K562 (cell line): Measurements from ENCODE around the gene ZNF37A. TPM values are rescaled to one million over a fixed set of nuclear protein-coding genes. Genes with fewer than 3 reads are reported as not detected.

Experiments used
- ATAC-seq: fragments of 200-7000 bp; cut with Tn5 transposase; 3 replicates; pipeline ENCODE4 v1.9.1; 2020; ENCODE audit warnings: moderate library complexity
- Bru-seq: library from RNA; stranded (reverse); fragments of 400-500 nt; gene quantifications from one replicate; lab custom pipeline; 2021; lab: Mats Ljungman, UMichigan
- BruChase-seq, 2 experiments: library from RNA; stranded (reverse); fragments of 400-500 nt; gene quantifications; one replicate each; lab custom pipeline; 2021; lab: Mats Ljungman, UMichigan
- BruUV-seq: library from RNA; stranded (reverse); fragments of 400-500 nt; replicated peaks from 2 replicates; lab custom pipeline; 2021; lab: Mats Ljungman, UMichigan
- CTCF ChIA-PET: fragments of 300-600 bp; formaldehyde crosslinking; extraction: SDS; loops from one replicate; lab custom pipeline; 2021; ENCODE audit warnings: low intra/inter-chr PET ratio; lab: Yijun Ruan, JAX
- POLR2A ChIA-PET: fragments of 300-600, 350-650 bp; sonication (Branson Sonifier 250); formaldehyde crosslinking; extraction: SDS; loops from one replicate; lab custom pipeline; 2021; ENCODE audit warnings: antibody characterized with exemption, inconsistent platforms; lab: Yijun Ruan, JAX
- DNase-seq, 4 experiments: peaks; one replicate each; pipeline versions ENCODE4 v3.0.0 to v3.0.0-alpha.2; 2011 to 2018; ENCODE audit warnings: low spot score in 3 of 4, mixed read lengths in 3 of 4; ENCODE audit errors: extremely low read depth in 1 of 4
- FAIRE-seq: peaks from 2 replicates; lab custom pipeline; 2011; peaks lifted over from hg19 to GRCh38; lab: Jason Lieb, UNC
- H2AFZ ChIP-seq: 2 replicates; pipeline ENCODE4 v1.6.0; 2011; ENCODE audit warnings: low read depth, low read length, control low read depth, inconsistent platforms
- H3K27ac ChIP-seq: fragments of 200-600 bp; 3 replicates; pipeline ENCODE4 v1.8.0; 2011; ENCODE audit warnings: low read depth, mild to moderate bottlenecking, control low read depth, inconsistent platforms, low read length, moderate library complexity, mixed read lengths; ENCODE audit errors: extremely low read depth
- H3K27me3 ChIP-seq, 2 experiments: fragments of 300-600 bp in 1 of 2; 2 replicates in 1 of 2; 3 replicates in 1 of 2; pipeline versions ENCODE4 v1.6.0 to v1.8.0; 2011; ENCODE audit warnings: inconsistent platforms in 2 of 2, low read length in 2 of 2, mild to moderate bottlenecking in 1 of 2, mixed read lengths in 1 of 2, moderate library complexity in 1 of 2; ENCODE audit not compliant: control insufficient read depth in 2 of 2, insufficient read depth in 2 of 2
- H3K36me3 ChIP-seq: fragments of 300-600 bp; 3 replicates; pipeline ENCODE4 v1.8.0; 2011; ENCODE audit warnings: mild to moderate bottlenecking, low read length, inconsistent platforms; ENCODE audit not compliant: control insufficient read depth, insufficient read depth
- H3K4me1 ChIP-seq, 2 experiments: fragments of 200-600 bp in 1 of 2; replicated peaks in 1 of 2; 2 replicates in 1 of 2; 3 replicates in 1 of 2; pipeline versions ENCODE4 v1.5.1 to v1.8.0; 2011; ENCODE audit warnings: inconsistent platforms in 2 of 2, low read length in 2 of 2, mild to moderate bottlenecking in 1 of 2, mixed read lengths in 1 of 2, moderate library complexity in 1 of 2; ENCODE audit not compliant: control insufficient read depth in 2 of 2, insufficient read depth in 2 of 2
- H3K4me2 ChIP-seq: 2 replicates; pipeline ENCODE4 v1.6.1; 2011; ENCODE audit warnings: low read length, control low read depth, inconsistent platforms, mixed read lengths; ENCODE audit not compliant: insufficient read depth
- H3K4me3 ChIP-seq: fragments of 200-600 bp; sonication (generic), shearing (Covaris generic); 2 replicates; pipeline ENCODE4 v1.5.1; 2016; ENCODE audit warnings: control low read depth, inconsistent platforms
- H3K79me2 ChIP-seq: fragments of 200-600 bp; 3 replicates; pipeline ENCODE4 v1.8.0; 2011; ENCODE audit warnings: low read length, inconsistent platforms; ENCODE audit not compliant: control insufficient read depth, insufficient read depth
- H3K9ac ChIP-seq, 2 experiments: 2 replicates each; pipeline versions ENCODE4 v1.6.0 to v1.6.1; 2011; ENCODE audit warnings: low read depth in 2 of 2, low read length in 2 of 2, control low read depth in 1 of 2, inconsistent platforms in 1 of 2, mild to moderate bottlenecking in 1 of 2, mixed read lengths in 1 of 2; ENCODE audit not compliant: insufficient read depth in 1 of 2
- H3K9me1 ChIP-seq: one replicate; pipeline ENCODE4 v1.6.0; 2011; ENCODE audit warnings: inconsistent platforms, mild to moderate bottlenecking, low read length, moderate library complexity; ENCODE audit not compliant: control insufficient read depth, insufficient read depth
- H3K9me3 ChIP-seq: replicated peaks from 2 replicates; pipeline ENCODE4 v1.5.1; 2011; ENCODE audit warnings: low read depth, low read length, inconsistent platforms; ENCODE audit not compliant: control insufficient read depth, insufficient read depth
- H4K20me1 ChIP-seq: replicated peaks from 2 replicates; pipeline ENCODE4 v1.6.1; 2011; ENCODE audit warnings: low read length, inconsistent platforms, mixed read lengths; ENCODE audit not compliant: control insufficient read depth, insufficient read depth
- EP300 ChIP-seq: IDR thresholded peaks from 2 replicates; pipeline ENCODE4 v1.6.1; 2012; ENCODE audit warnings: low read length, improper control_type of control experiment
- IFI16 ChIP-seq: fragments of 250-450 bp; sonication (Bioruptor Pico); IDR thresholded peaks from 2 replicates; pipeline ENCODE4 v2.1.2; 2022; ENCODE audit warnings: mild to moderate bottlenecking, inconsistent platforms
- JUN ChIP-seq, 2 experiments: sonication (generic) in 1 of 2; formaldehyde crosslinking in 1 of 2; IDR thresholded peaks; 2 replicates each; pipeline versions ENCODE4 v1.6.1 to v1.8.0; 2012 to 2022; ENCODE audit warnings: borderline replicate concordance in 2 of 2, mild to moderate bottlenecking in 2 of 2, improper control_type of control experiment in 1 of 2, low read depth in 1 of 2, low read length in 1 of 2, missing genetic modification reagents in 1 of 2
- MBD2 ChIP-seq: sonication (generic); IDR thresholded peaks from 2 replicates; pipeline ENCODE4 v1.6.1; 2016; ENCODE audit warnings: low read depth, borderline replicate concordance
- RBBP5 ChIP-seq: fragments of 200-600 bp; sonication (generic); IDR thresholded peaks from 2 replicates; pipeline ENCODE4 v1.6.1; 2012; ENCODE audit warnings: borderline replicate concordance, mild to moderate bottlenecking, low read length, control low read depth, inconsistent platforms; ENCODE audit not compliant: insufficient read depth, poor library complexity, severe bottlenecking
- RBFOX2 ChIP-seq: fragments of 200-400 bp; formaldehyde crosslinking; IDR thresholded peaks from 2 replicates; pipeline ENCODE4 v1.6.1; 2017; ENCODE audit warnings: low read depth, mild to moderate bottlenecking, low read length, moderate library complexity
- TBP ChIP-seq: optimal IDR thresholded peaks from 2 replicates; pipeline ENCODE3; 2011; ENCODE audit warnings: low read depth, low read length, improper control_type of control experiment
- ZNF77 ChIP-seq: fragments of 250-450 bp; sonication (Bioruptor Pico); IDR thresholded peaks from 2 replicates; pipeline ENCODE4 v1.5.0; 2020
- WGBS: fragments of 100-300 bp; shearing (Covaris generic); methylation state at CpG from one replicate; pipeline ENCODE4 v1.1.6; 2016; ENCODE audit warnings: low coverage, mixed read lengths; ENCODE audit not compliant: insufficient coverage; ENCODE audit errors: missing lambda C conversion rate; 5-methylcytosine and 5-hydroxymethylcytosine counted together
- in situ Hi-C: fragments of 300-500 bp; cut with MboI; formaldehyde crosslinking; loops from 4 replicates; pipeline ENCODE4 v1.15.0; 2018; ENCODE audit warnings: inconsistent platforms, mixed read lengths
- intact Hi-C: fragments of 100-400 bp; cut with micrococcal nuclease; formaldehyde crosslinking; loops from 2 replicates; pipeline ENCODE4 v1.14.2; 2022
- long read RNA-seq, 3 experiments: library from polyadenylated mRNA in 2 of 3; library from RNA in 1 of 3; unstranded in 2 of 3; stranded (forward) in 1 of 3; transcript quantifications; one replicate each; pipeline ENCODE4 v2.0.0, GENCODE V29; 2019 to 2022
- polyA minus RNA-seq, 3 experiments: library from RNA; depleted of rRNA, polyadenylated mRNA; stranded (reverse); fragments of >200 nt; gene quantifications; 2 replicates each; pipeline ENCODE4 v1.2.3, GENCODE V29; 2011
- polyA plus RNA-seq, 8 experiments: library from polyadenylated mRNA; depleted of rRNA in 4 of 8; stranded (reverse) in 5 of 8; unstranded in 3 of 8; fragments of >200 nt; fragmentation: Nextera tagmentation in 2 of 8; fragmentation: Illumina TruSeq in 1 of 8; extraction: Ambion mirVana in 2 of 8; extraction: Trizol in 1 of 8; gene quantifications; 2 replicates each; pipeline versions ENCODE4 v1.2.1 to v1.2.3, GENCODE V29; 2011 to 2014; ENCODE audit warnings: inconsistent platforms in 1 of 8, missing spikeins in 1 of 8
- total RNA-seq, 7 experiments: library from RNA; depleted of rRNA in 6 of 7; stranded (reverse); fragments of >200 nt in 6 of 7; fragmentation: Illumina TruSeq in 2 of 7; extraction: Trizol in 2 of 7; gene quantifications; 2 replicates each; pipeline versions ENCODE4 v1.2.1 to v1.2.3, GENCODE V29; 2011 to 2021; ENCODE audit warnings: low replicate concordance in 1 of 7
- TF ChIP-seq, protein P1 (sequence below): fragments of 450-650 bp; IDR thresholded peaks from 2 replicates; pipeline ENCODE4 v1.6.1; 2014; ENCODE audit warnings: low read depth, mild to moderate bottlenecking, moderate library complexity, borderline replicate concordance
- TF ChIP-seq, protein P2 (sequence below): fragments of 250-450 bp; sonication (Bioruptor Pico); IDR thresholded peaks from 2 replicates; pipeline ENCODE4 v1.4.0; 2020; ENCODE audit warnings: mild to moderate bottlenecking

Gene ZNF37A
- total RNA-seq (2011; cell fraction: chromatin; rRNA removed; ENCODE audit: low replicate concordance) = 40.9 and 79.0 TPM in 2 replicates
- 21.8 and 32.2 TPM in 2 replicates for total RNA-seq (2011; cell fraction: nucleolus; rRNA removed)
- 39.2 and 41.9 TPM in 2 replicates for total RNA-seq (2011; cell fraction: nucleoplasm; rRNA removed)
- total RNA-seq (2014; rRNA removed) = 8.7 and 9.4 TPM in 2 replicates
- 16.4 and 17.5 TPM in 2 replicates for total RNA-seq (2014; rRNA removed; fragmentation: Illumina TruSeq; extraction: Trizol)
- total RNA-seq (2015; rRNA removed; fragmentation: Illumina TruSeq; extraction: Trizol) = 13.3 and 14.2 TPM in 2 replicates
- 13.9 and 16.4 TPM in 2 replicates for total RNA-seq (2021)
- 20.3 and 21.6 TPM in 2 replicates for polyA plus RNA-seq (2011; rRNA removed)
- 10.8 and 12.4 TPM in 2 replicates for polyA plus RNA-seq (2011; cell fraction: cytosol; rRNA removed)
- polyA plus RNA-seq (2011; cell fraction: nucleus; rRNA removed) = 40.8 and 56.8 TPM in 2 replicates
- 6.7 and 9.2 TPM in 2 replicates for polyA plus RNA-seq (2012)
- polyA plus RNA-seq (2014; fragmentation: Illumina TruSeq; extraction: Trizol) = 14.4 and 17.4 TPM in 2 replicates
- polyA plus RNA-seq (2014; fragmentation: Nextera tagmentation; extraction: Ambion mirVana) = 1 to 10 TPM; 4.1 to 5.0 TPM
- 14.0 and 19.7 TPM in 2 replicates for polyA plus RNA-seq (2014; rRNA removed)
- 35.4 and 36.2 TPM in 2 replicates for polyA minus RNA-seq (2011; rRNA and poly(A)+ RNA removed)
- polyA minus RNA-seq (2011; cell fraction: cytosol; rRNA and poly(A)+ RNA removed) = 7.0 and 7.9 TPM in 2 replicates
- polyA minus RNA-seq (2011; cell fraction: nucleus; rRNA and poly(A)+ RNA removed) = 19.4 and 33.3 TPM in 2 replicates
- Bru-seq, nascent RNA = percentile 77 among the genes with signal in this experiment
- BruChase-seq, experiment 1, labeled RNA remaining after a 2-hour chase = percentile 83 among the genes with signal in this experiment
- BruChase-seq, experiment 2, labeled RNA remaining after a 6-hour chase = percentile 81 among the genes with signal in this experiment
- long read RNA-seq, experiment 1, full-length matches to known transcripts = 1 of 36 reads
- long read RNA-seq, experiment 1, partial matches to known transcripts = 5 of 36 reads
- long read RNA-seq, experiment 1, other reads (novel, unspliced or antisense) = 30 of 36 reads
- long read RNA-seq, experiment 2, partial matches to known transcripts = 0 of 2 reads
- long read RNA-seq, experiment 2, other reads (novel, unspliced or antisense) = 2 of 2 reads
- long read RNA-seq, experiment 3, partial matches to known transcripts = 1 of 9 reads
- long read RNA-seq, experiment 3, other reads (novel, unspliced or antisense) = 8 of 9 reads

DNA sequence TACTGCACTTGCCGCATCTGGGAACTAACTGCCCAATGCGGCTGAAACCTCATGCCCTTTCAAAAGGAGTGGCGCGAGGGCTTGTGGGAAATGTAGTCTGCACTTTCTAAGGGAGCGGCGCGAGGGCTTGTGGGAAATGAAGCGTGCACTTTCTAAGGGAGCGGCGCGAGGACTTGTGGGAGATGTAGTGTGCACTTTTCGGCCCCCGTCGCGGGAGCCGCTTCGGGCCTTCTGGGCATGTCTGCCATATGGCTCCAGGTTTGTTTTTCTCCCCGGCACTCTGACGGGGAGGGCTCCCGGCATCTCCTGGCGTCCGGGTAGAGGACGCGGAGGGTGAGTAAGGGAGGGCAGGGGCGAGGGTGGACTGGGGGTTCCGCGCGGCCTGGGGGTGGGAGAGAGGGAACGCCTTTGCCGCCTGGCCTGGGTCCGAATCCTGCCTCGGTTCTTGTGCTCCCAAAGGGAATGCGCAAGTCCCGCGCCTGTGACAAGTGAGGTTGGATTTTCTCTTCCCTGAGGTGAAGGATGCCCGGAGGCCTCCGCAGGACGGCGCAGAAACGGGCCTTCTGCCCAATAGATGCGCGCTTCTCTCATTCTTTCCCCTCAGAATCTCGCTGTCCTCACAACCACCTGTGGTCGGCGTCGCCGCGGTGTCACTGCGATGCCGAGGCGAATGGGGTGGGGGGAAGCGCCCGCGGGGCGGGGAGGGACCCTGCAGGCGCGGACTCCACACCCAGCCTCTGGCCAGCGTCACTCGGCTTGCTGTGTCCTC is at the start of gene ZNF37A:
Gene ZNF37A (plus strand): TSS at position 180 of the 769 bp plus-strand sequence. CDS start 2,281 bp downstream, outside the sequence.
- WGBS = under 1% methylated on average over 57 of the region's 59 CpGs
- Histone ChIP-seq H3K4me1 (peaks cover 3 to 11% of the 10 kb centered on the region in 2 experiments; a peak in 3 of 5 replicates), H3K9ac (peak within 1 kb of the TSS; percentile 76 to 90), H3K79me2 (peaks cover 15% of the 10 kb centered on the region), H3K27me3 (no peaks in the 10 kb centered on the region), H3K4me2 (peak within 1 kb of the TSS; percentile 82), H3K9me3 (peaks cover 11% of the 10 kb centered on the region), H4K20me1 (no peaks in the 10 kb centered on the region), H3K36me3 (peaks cover 36% of the 10 kb centered on the region), H3K9me1 (no peaks in the 10 kb centered on the region), H2AFZ (peak within 1 kb of the TSS; percentile 96), H3K27ac (peak within 1 kb of the TSS; percentile 71), H3K4me3 (peak within 1 kb of the TSS; percentile 58)
- TSS peak; percentile 38 for BruUV-seq
- ChIA-PET CTCF (no interaction called here), POLR2A (no interaction called here)
- DNase-seq (peak; percentile 76 to 97 (median 79)), ATAC-seq (peak; percentile 99), FAIRE-seq (peak; percentile 93)
- intact Hi-C loops (loop anchor here (2.0 to 10.0 kb wide), 2 partner anchors 84 to 120 kb away; partner anchors contain the start of genes ZNF25 and ZNF33A), in situ Hi-C loops (no loop called here)
- TF ChIP-seq ZNF77 (CRISPR knock-in tag) = no peak
- peak; percentile 82 for TF ChIP-seq RBFOX2
- peak; percentile 38 for TF ChIP-seq RBBP5
- no peak for TF ChIP-seq EP300
- TF ChIP-seq, protein P1, sequence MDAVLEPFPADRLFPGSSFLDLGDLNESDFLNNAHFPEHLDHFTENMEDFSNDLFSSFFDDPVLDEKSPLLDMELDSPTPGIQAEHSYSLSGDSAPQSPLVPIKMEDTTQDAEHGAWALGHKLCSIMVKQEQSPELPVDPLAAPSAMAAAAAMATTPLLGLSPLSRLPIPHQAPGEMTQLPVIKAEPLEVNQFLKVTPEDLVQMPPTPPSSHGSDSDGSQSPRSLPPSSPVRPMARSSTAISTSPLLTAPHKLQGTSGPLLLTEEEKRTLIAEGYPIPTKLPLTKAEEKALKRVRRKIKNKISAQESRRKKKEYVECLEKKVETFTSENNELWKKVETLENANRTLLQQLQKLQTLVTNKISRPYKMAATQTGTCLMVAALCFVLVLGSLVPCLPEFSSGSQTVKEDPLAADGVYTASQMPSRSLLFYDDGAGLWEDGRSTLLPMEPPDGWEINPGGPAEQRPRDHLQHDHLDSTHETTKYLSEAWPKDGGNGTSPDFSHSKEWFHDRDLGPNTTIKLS = peak; percentile 71; the same call in 1 of the 2 replicates
- TF ChIP-seq IFI16 = no peak
- TF ChIP-seq, protein P2, sequence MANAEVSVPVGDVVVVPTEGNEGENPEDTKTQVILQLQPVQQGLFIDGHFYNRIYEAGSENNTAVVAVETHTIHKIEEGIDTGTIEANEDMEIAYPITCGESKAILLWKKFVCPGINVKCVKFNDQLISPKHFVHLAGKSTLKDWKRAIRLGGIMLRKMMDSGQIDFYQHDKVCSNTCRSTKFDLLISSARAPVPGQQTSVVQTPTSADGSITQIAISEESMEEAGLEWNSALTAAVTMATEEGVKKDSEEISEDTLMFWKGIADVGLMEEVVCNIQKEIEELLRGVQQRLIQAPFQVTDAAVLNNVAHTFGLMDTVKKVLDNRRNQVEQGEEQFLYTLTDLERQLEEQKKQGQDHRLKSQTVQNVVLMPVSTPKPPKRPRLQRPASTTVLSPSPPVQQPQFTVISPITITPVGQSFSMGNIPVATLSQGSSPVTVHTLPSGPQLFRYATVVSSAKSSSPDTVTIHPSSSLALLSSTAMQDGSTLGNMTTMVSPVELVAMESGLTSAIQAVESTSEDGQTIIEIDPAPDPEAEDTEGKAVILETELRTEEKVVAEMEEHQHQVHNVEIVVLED (CRISPR knock-in tag) = peak; percentile 59; the same call in 1 of the 2 replicates
- peak; percentile 69 for TF ChIP-seq MBD2
- TF ChIP-seq TBP = peak; percentile 52
- TF ChIP-seq JUN (IDR thresholded peaks at IDR 0.05; ENCODE audit: borderline replicate concordance, low read depth, low read length) = 0 out of 2 replicates have a peak, but pooled peaks have one; percentile 8
- TF ChIP-seq JUN (CRISPR knock-in tag; IDR thresholded peaks at IDR 0.05; ENCODE audit: borderline replicate concordance) = no peak
